Measurements from ENCODE around the gene CAPN5.

The CAPN5 gene

GRCh38 chr11:77141034-77141433 is 74.3 kb downstream of the CAPN5 start:
- Histone ChIP-seq H3K36me3 (ENCODE audit: control insufficient read depth, low read length) (no peaks in the 10 kb centered on the region), H3K27ac (ENCODE audit: low read depth, low read length) (no peak overlapping the region), H3K79me2 (ENCODE audit: control insufficient read depth, low read length) (no peaks in the 10 kb centered on the region), H3K4me2 (ENCODE audit: low read length) (no peak overlapping the region), H4K20me1 (ENCODE audit: control insufficient read depth, insufficient read depth, low read depth, low read length) (no peaks in the 10 kb centered on the region), H3K4me1 (ENCODE audit: control insufficient read depth, low read length) (no peaks in the 10 kb centered on the region), H3K27me3 (ENCODE audit: control insufficient read depth, low read length) (no peaks in the 10 kb centered on the region; the same call in 1 of the 2 replicates), H3K4me3 (ENCODE audit: low read length) (no peak overlapping the region), H3K9me2 (replicated peaks; ENCODE audit: control insufficient read depth, low read length) (no peaks in the 10 kb centered on the region), H3F3A (ENCODE audit: control insufficient read depth, insufficient read depth) (no peaks in the 10 kb centered on the region), H3K9me3 (ENCODE audit: control insufficient read depth, insufficient read depth, low read length) (no peaks in the 10 kb centered on the region)
- TF ChIP-seq EZH2phosphoT487 (IDR thresholded peaks at IDR 0.05; ENCODE audit: borderline replicate concordance, low read length) (no peak), CTCF (IDR thresholded peaks at IDR 0.05; ENCODE audit: low read depth, low read length, poor library complexity, severe bottlenecking) (no peak)

GRCh38 chr11:77141475-77141874 is 74.7 kb downstream of the CAPN5 start:
- Histone ChIP-seq H3K9me3 (ENCODE audit: control insufficient read depth, insufficient read depth, low read length) (no peaks in the 10 kb centered on the region), H3K4me1 (ENCODE audit: control insufficient read depth, low read length) (no peaks in the 10 kb centered on the region), H3K79me2 (ENCODE audit: control insufficient read depth, low read length) (no peaks in the 10 kb centered on the region), H3K27me3 (ENCODE audit: control insufficient read depth, low read length) (no peaks in the 10 kb centered on the region; the same call in 1 of the 2 replicates), H3F3A (ENCODE audit: control insufficient read depth, insufficient read depth) (no peaks in the 10 kb centered on the region), H3K9me2 (replicated peaks; ENCODE audit: control insufficient read depth, low read length) (no peaks in the 10 kb centered on the region), H3K36me3 (ENCODE audit: control insufficient read depth, low read length) (no peaks in the 10 kb centered on the region), H3K4me2 (ENCODE audit: low read length) (no peak overlapping the region), H3K27ac (ENCODE audit: low read depth, low read length) (no peak overlapping the region), H4K20me1 (ENCODE audit: control insufficient read depth, insufficient read depth, low read depth, low read length) (no peaks in the 10 kb centered on the region), H3K4me3 (ENCODE audit: low read length) (no peak overlapping the region)
- TF ChIP-seq CTCF (IDR thresholded peaks at IDR 0.05; ENCODE audit: low read depth, low read length, poor library complexity, severe bottlenecking) (no peak), EZH2phosphoT487 (IDR thresholded peaks at IDR 0.05; ENCODE audit: borderline replicate concordance, low read length) (no peak)

GRCh38 chr11:77142091-77142975 is 75.6 kb downstream of the CAPN5 start:
- Histone ChIP-seq H3K9me3 (ENCODE audit: control insufficient read depth, insufficient read depth, low read length) (no peaks in the 10 kb centered on the region), H3K27ac (ENCODE audit: low read depth, low read length) (no peak overlapping the region), H3F3A (ENCODE audit: control insufficient read depth, insufficient read depth) (no peaks in the 10 kb centered on the region), H4K20me1 (ENCODE audit: control insufficient read depth, insufficient read depth, low read depth, low read length) (no peaks in the 10 kb centered on the region), H3K4me3 (ENCODE audit: low read length) (no peak overlapping the region), H3K4me1 (ENCODE audit: control insufficient read depth, low read length) (no peaks in the 10 kb centered on the region), H3K4me2 (ENCODE audit: low read length) (no peak overlapping the region), H3K79me2 (ENCODE audit: control insufficient read depth, low read length) (no peaks in the 10 kb centered on the region), H3K36me3 (ENCODE audit: control insufficient read depth, low read length) (no peaks in the 10 kb centered on the region), H3K9me2 (replicated peaks; ENCODE audit: control insufficient read depth, low read length) (no peaks in the 10 kb centered on the region), H3K27me3 (ENCODE audit: control insufficient read depth, low read length) (peaks cover 2% of the 10 kb centered on the region; the same call in 1 of the 2 replicates)
- TF ChIP-seq CTCF (IDR thresholded peaks at IDR 0.05; ENCODE audit: low read depth, low read length, poor library complexity, severe bottlenecking) (no peak), EZH2phosphoT487 (IDR thresholded peaks at IDR 0.05; ENCODE audit: borderline replicate concordance, low read length) (no peak)
